ENCODE data around the gene ZNF619. TPM values are rescaled to one million over a fixed set of nuclear protein-coding genes. Genes with fewer than 3 reads are reported as not detected.
A peak's percentile ranks its signal among the peaks of the same experiment; 100 is the strongest.

Gene ZNF619
- total and polyA plus RNA-seq, 9 of the 15 experiments (the other 6 are each of a cell fraction or from before 2014, with no cell fraction given) = 1.3 to 9.1 (median 6.3) TPM

GRCh38 chr3:40505599-40506462 is 28.9 kb downstream of the ZNF619 start, which contains the start of gene ZNF620 (continued):
- no peak for TF ChIP-seq ZNF518B (CRISPR knock-in tag; IDR thresholded peaks at IDR 0.05)
- peak; percentile 38 for TF ChIP-seq NEUROD1 (IDR thresholded peaks at IDR 0.05; ENCODE audit: borderline replicate concordance, low read depth, low read length, partially characterized antibody)
- TF ChIP-seq NUFIP1 (IDR thresholded peaks at IDR 0.05; ENCODE audit: partially characterized antibody) = no peak
- no peak for TF ChIP-seq ZFP1 (CRISPR knock-in tag; IDR thresholded peaks at IDR 0.05)
- TF ChIP-seq NCOA6 (IDR thresholded peaks at IDR 0.05) = no peak; the same call in 1 of the 2 replicates
- no peak for TF ChIP-seq PHF21A (IDR thresholded peaks at IDR 0.05; ENCODE audit: borderline replicate concordance, low read depth)
- peak; percentile 70 for TF ChIP-seq ETV1 (tag; conservative IDR thresholded peaks at IDR 0.05; ENCODE audit: low read depth)
- TF ChIP-seq TAF7 (tag; IDR thresholded peaks at IDR 0.05) = 0 out of 2 replicates have a peak, but pooled peaks have one; percentile 36
- TF ChIP-seq BRD9 (IDR thresholded peaks at IDR 0.05; ENCODE audit: low read depth, partially characterized antibody) = no peak
- peak; percentile 63; the same call in 1 of the 2 replicates for TF ChIP-seq LCOR (CRISPR knock-in tag; IDR thresholded peaks at IDR 0.05)
- TF ChIP-seq ZNF436 (CRISPR knock-in tag; IDR thresholded peaks at IDR 0.05) = no peak
- TF ChIP-seq SMARCE1 (IDR thresholded peaks at IDR 0.05) = peak; percentile 60; the same call in 1 of the 2 replicates
- TF ChIP-seq ZNF655 (CRISPR knock-in tag; IDR thresholded peaks at IDR 0.05) = no peak
- no peak for TF ChIP-seq MYNN (IDR thresholded peaks at IDR 0.05)
- no peak; the same call in 1 of the 2 replicates for TF ChIP-seq MYNN (CRISPR knock-in tag; IDR thresholded peaks at IDR 0.05)
- no peak for TF ChIP-seq IRF9 (tag; IDR thresholded peaks at IDR 0.05)
- no peak for TF ChIP-seq BCL6 (CRISPR knock-in tag; IDR thresholded peaks at IDR 0.05)
- no peak for TF ChIP-seq SRSF1 (IDR thresholded peaks at IDR 0.05; ENCODE audit: low read depth, low read length)
- TF ChIP-seq RFX1 (IDR thresholded peaks at IDR 0.05) = no peak
- TF ChIP-seq ETS2 (tag; IDR thresholded peaks at IDR 0.05; ENCODE audit: borderline replicate concordance, poor library complexity, severe bottlenecking) = no peak
- TF ChIP-seq GABPA (tag; conservative IDR thresholded peaks at IDR 0.05; ENCODE audit: low read depth) = peak; percentile 91

All from K562 (cell line).